IMR-90 (cell line): ENCODE data around the gene SLC7A9. TPM values are rescaled to one million over a fixed set of nuclear protein-coding genes. Genes with fewer than 3 reads are reported as not detected.

ENCODE experiments used
- ATAC-seq: fragments of 200-7000 bp; cut with Tn5 transposase; 2 replicates; pipeline ENCODE4 v1.9.1; 2020; ENCODE audit warnings: low read depth, mild to moderate bottlenecking, moderate library complexity
- BruUV-seq: library from RNA; stranded (reverse); fragments of 400-500 nt; replicated peaks from 2 replicates; lab custom pipeline; 2021; lab: Mats Ljungman, UMichigan
- CTCF ChIA-PET: fragments of 300-600 bp; formaldehyde crosslinking; extraction: SDS; loops from one replicate; lab custom pipeline; 2021; ENCODE audit warnings: antibody characterized with exemption; lab: Yijun Ruan, JAX
- POLR2A ChIA-PET: fragments of 300-600 bp; sonication (Branson Sonifier 250); formaldehyde crosslinking; loops from one replicate; lab custom pipeline; 2022; ENCODE audit warnings: antibody characterized with exemption; ENCODE audit not compliant: unreplicated experiment; lab: Charles Lee
- DNase-seq: peaks from one replicate; pipeline ENCODE4 v3.0.0; 2013
- H2AFZ ChIP-seq: replicated peaks from 2 replicates; pipeline ENCODE3; 2013; ENCODE audit warnings: low read length, mild to moderate bottlenecking; ENCODE audit not compliant: poor library complexity
- H2AK5ac ChIP-seq: 2 replicates; pipeline ENCODE4 v1.6.1; 2013; ENCODE audit warnings: low read depth, low read length, inconsistent platforms
- H2AK9ac ChIP-seq: replicated peaks from 2 replicates; pipeline ENCODE3; 2013; ENCODE audit warnings: mild to moderate bottlenecking, low read depth, low read length, moderate library complexity; ENCODE audit not compliant: poor library complexity
- H2BK120ac ChIP-seq: 2 replicates; pipeline ENCODE4 v1.6.1; 2013; ENCODE audit warnings: low read depth, low read length, inconsistent platforms
- H2BK15ac ChIP-seq: 3 replicates; pipeline ENCODE4 v1.6.1; 2013; ENCODE audit warnings: low read depth, low read length, inconsistent platforms
- H2BK20ac ChIP-seq: 2 replicates; pipeline ENCODE4 v1.6.1; 2013; ENCODE audit warnings: low read depth, mild to moderate bottlenecking, inconsistent platforms, low read length, moderate library complexity
- H2BK5ac ChIP-seq: 2 replicates; pipeline ENCODE4 v1.6.1; 2013; ENCODE audit warnings: mild to moderate bottlenecking, low read depth, low read length, inconsistent platforms; ENCODE audit not compliant: poor library complexity, severe bottlenecking
- H3K14ac ChIP-seq: replicated peaks from 2 replicates; pipeline ENCODE4 v1.6.1; 2013; ENCODE audit warnings: low read depth, low read length, inconsistent platforms
- H3K18ac ChIP-seq: 2 replicates; pipeline ENCODE4 v1.6.1; 2013; ENCODE audit warnings: low read depth, low read length, control low read depth
- H3K23ac ChIP-seq: 2 replicates; pipeline ENCODE4 v1.6.1; 2013; ENCODE audit warnings: low read depth, low read length, inconsistent platforms
- H3K27ac ChIP-seq: 2 replicates; pipeline ENCODE4 v1.5.1; 2013; ENCODE audit warnings: mild to moderate bottlenecking, control low read depth, low read length; ENCODE audit not compliant: insufficient read depth
- H3K27me3 ChIP-seq: 2 replicates; pipeline ENCODE4 v1.6.1; 2013; ENCODE audit warnings: low read length; ENCODE audit not compliant: control insufficient read depth, insufficient read depth
- H3K36me3 ChIP-seq: 2 replicates; pipeline ENCODE4 v1.6.1; 2013; ENCODE audit warnings: low read length, mixed read lengths; ENCODE audit not compliant: control insufficient read depth, insufficient read depth
- H3K4ac ChIP-seq: 2 replicates; pipeline ENCODE4 v1.6.1; 2013; ENCODE audit warnings: low read depth, low read length, inconsistent platforms
- H3K4me1 ChIP-seq: 2 replicates; pipeline ENCODE4 v1.6.1; 2013; ENCODE audit warnings: low read length, mixed read lengths; ENCODE audit not compliant: control insufficient read depth, insufficient read depth
- H3K4me2 ChIP-seq: 2 replicates; pipeline ENCODE4 v1.6.1; 2013; ENCODE audit warnings: low read depth, mild to moderate bottlenecking, control low read depth, low read length, moderate library complexity
- H3K4me3 ChIP-seq: 2 replicates; pipeline ENCODE4 v1.5.1; 2013; ENCODE audit warnings: low read depth, mild to moderate bottlenecking, control low read depth, low read length, moderate library complexity; ENCODE audit not compliant: insufficient read depth
- H3K56ac ChIP-seq: 2 replicates; pipeline ENCODE4 v1.6.1; 2013; ENCODE audit warnings: low read length, inconsistent platforms; ENCODE audit not compliant: insufficient read depth; ENCODE audit errors: extremely low read depth
- H3K79me1 ChIP-seq, 2 experiments: 2 replicates each; pipeline ENCODE4 v1.6.1; 2013; ENCODE audit warnings: low read length in 2 of 2, inconsistent platforms in 1 of 2, low read depth in 1 of 2
- H3K9ac ChIP-seq: 2 replicates; pipeline ENCODE4 v1.6.1; 2013; ENCODE audit warnings: low read depth, low read length, control low read depth
- H3K9me1 ChIP-seq: 2 replicates; pipeline ENCODE4 v1.6.1; 2013; ENCODE audit warnings: low read length, inconsistent platforms; ENCODE audit not compliant: insufficient read depth
- H3K9me3 ChIP-seq: 2 replicates; pipeline ENCODE4 v1.6.1; 2013; ENCODE audit warnings: low read length; ENCODE audit not compliant: control insufficient read depth, insufficient read depth
- H4K20me1 ChIP-seq: 2 replicates; pipeline ENCODE4 v1.6.1; 2013; ENCODE audit warnings: low read length, inconsistent platforms; ENCODE audit not compliant: insufficient read depth
- H4K5ac ChIP-seq: 2 replicates; pipeline ENCODE4 v1.6.1; 2013; ENCODE audit warnings: mild to moderate bottlenecking, low read depth, low read length, control low read depth
- H4K8ac ChIP-seq, 2 experiments: 2 replicates each; pipeline ENCODE4 v1.6.1; 2013; ENCODE audit warnings: low read depth in 2 of 2, low read length in 2 of 2, control low read depth in 1 of 2, inconsistent platforms in 1 of 2
- H4K91ac ChIP-seq: 2 replicates; pipeline ENCODE4 v1.6.1; 2013; ENCODE audit warnings: low read depth, low read length, inconsistent platforms; ENCODE audit not compliant: insufficient read depth
- BHLHE40 ChIP-seq: fragments of 150-350 bp; IDR thresholded peaks from 2 replicates; pipeline ENCODE4 v1.6.1; 2016; ENCODE audit warnings: mild to moderate bottlenecking, low read depth, low read length
- CEBPB ChIP-seq: IDR thresholded peaks from 2 replicates; pipeline ENCODE4 v1.6.1; 2012; ENCODE audit warnings: low read depth, low read length, improper control_type of control experiment
- CHD1 ChIP-seq: IDR thresholded peaks from 2 replicates; pipeline ENCODE4 v1.6.1; 2012; ENCODE audit warnings: low read depth, low read length, improper control_type of control experiment
- CTCF ChIP-seq: conservative IDR thresholded peaks from 2 replicates; pipeline ENCODE4 v1.5.1; 2012; ENCODE audit warnings: mild to moderate bottlenecking, low read depth, low read length, improper control_type of control experiment
- FOS ChIP-seq: fragments of 150-350 bp; IDR thresholded peaks from 2 replicates; pipeline ENCODE4 v1.6.1; 2016; ENCODE audit warnings: low read depth, low read length
- MAFK ChIP-seq: IDR thresholded peaks from 2 replicates; pipeline ENCODE4 v1.6.1; 2012; ENCODE audit warnings: low read depth, low read length, improper control_type of control experiment
- MAZ ChIP-seq: IDR thresholded peaks from 2 replicates; pipeline ENCODE4 v1.6.1; 2012; ENCODE audit warnings: low read depth, mild to moderate bottlenecking, low read length, improper control_type of control experiment, moderate library complexity, borderline replicate concordance
- MXI1 ChIP-seq: IDR thresholded peaks from 2 replicates; pipeline ENCODE4 v1.6.1; 2012; ENCODE audit warnings: low read depth, mild to moderate bottlenecking, low read length, moderate library complexity, borderline replicate concordance
- NFE2L2 ChIP-seq: fragments of 150-350 bp; IDR thresholded peaks from 2 replicates; pipeline ENCODE4 v1.6.1; 2016; ENCODE audit warnings: low read depth, mild to moderate bottlenecking, low read length
- POLR2A ChIP-seq: IDR thresholded peaks from 2 replicates; pipeline ENCODE4 v1.6.1; 2012; ENCODE audit warnings: mild to moderate bottlenecking, low read depth, low read length
- RAD21 ChIP-seq: IDR thresholded peaks from 2 replicates; pipeline ENCODE4 v1.6.1; 2012; ENCODE audit warnings: low read length, improper control_type of control experiment
- RCOR1 ChIP-seq: IDR thresholded peaks from 2 replicates; pipeline ENCODE4 v1.6.1; 2012; ENCODE audit warnings: mild to moderate bottlenecking, low read length, improper control_type of control experiment; ENCODE audit not compliant: insufficient replicate concordance
- RFX5 ChIP-seq: IDR thresholded peaks from 2 replicates; pipeline ENCODE4 v1.8.0; 2012; ENCODE audit warnings: low read depth, mild to moderate bottlenecking, low read length, moderate library complexity
- SMC3 ChIP-seq: fragments of 150-350 bp; IDR thresholded peaks from 2 replicates; pipeline ENCODE4 v1.6.1; 2016; ENCODE audit warnings: low read depth, mild to moderate bottlenecking, antibody characterized with exemption, low read length, moderate library complexity
- WGBS, 2 experiments: methylation state at CpG; one replicate each; pipeline versions ENCODE4 v1.1.5 to v1.1.7; 2013; ENCODE audit warnings: missing lambda C conversion rate in 2 of 2; ENCODE audit not compliant: insufficient read length in 1 of 2; ENCODE audit errors: extremely low coverage in 2 of 2; 5-methylcytosine and 5-hydroxymethylcytosine counted together
- dilution Hi-C: fragments of 300-500 bp; cut with HindIII; formaldehyde crosslinking; loops from one replicate; pipeline ENCODE4 v1.14.3; 2018; ENCODE audit warnings: low sequenced_read_pairs; ENCODE audit not compliant: unreplicated experiment
- in situ Hi-C: fragments of 300-500 bp; cut with MboI; formaldehyde crosslinking; loops from 3 replicates; pipeline ENCODE4 v1.14.3; 2019; ENCODE audit warnings: low sequenced_read_pairs, inconsistent platforms, mixed read lengths
- intact Hi-C: fragments of 100-400 bp; cut with micrococcal nuclease; formaldehyde crosslinking; loops from 2 replicates; pipeline ENCODE4 v1.10.0; 2022
- polyA plus RNA-seq, 3 experiments: library from polyadenylated mRNA; depleted of rRNA; stranded (reverse); fragments of >200 nt; gene quantifications; 2 replicates each; pipeline ENCODE4 v1.2.3, GENCODE V29; 2012; ENCODE audit warnings: low replicate concordance in 1 of 3
- total RNA-seq: library from RNA; depleted of rRNA; stranded (reverse); fragments of >200 nt; gene quantifications from 2 replicates; pipeline ENCODE4 v1.2.3, GENCODE V29; 2012
- TF ChIP-seq, protein P1 (sequence below): fragments of 150-350 bp; IDR thresholded peaks from 2 replicates; pipeline ENCODE4 v1.6.1; 2017; ENCODE audit warnings: mild to moderate bottlenecking, antibody characterized with exemption, low read length, low read depth
- TF ChIP-seq, protein P2 (sequence below): fragments of 150-350 bp; IDR thresholded peaks from 2 replicates; pipeline ENCODE4 v1.6.1; 2016; ENCODE audit warnings: low read depth, mild to moderate bottlenecking, low read length, moderate library complexity, borderline replicate concordance

The SLC7A9 gene
- total and polyA plus RNA-seq, 2 of the 4 experiments (the other 2 are of a cell fraction): not detected

GRCh38 chr19:32789429-32789828, 80.1 kb downstream of the SLC7A9 start:
- 80% methylated on average over 3 of the region's 10 CpGs; no CpG with 5 or more reads in 1 of the 2 experiments for WGBS, 2 experiments
- Histone ChIP-seq H3K27ac (no peak overlapping the region), H4K5ac (no peak overlapping the region), H2BK120ac (no peak overlapping the region), H4K20me1 (no peaks in the 10 kb centered on the region), H4K8ac (no peak overlapping the region), H4K91ac (no peak overlapping the region), H3K9ac (no peak overlapping the region), H2AK9ac (no peak overlapping the region), H3K27me3 (no peaks in the 10 kb centered on the region; the same call in 1 of the 2 replicates), H3K4ac (no peak overlapping the region), H3K4me1 (no peaks in the 10 kb centered on the region), H3K4me2 (no peak overlapping the region), H3K79me1 (no peaks in the 10 kb centered on the region), H2AK5ac (no peak overlapping the region), H2BK5ac (no peak overlapping the region), H3K9me1 (no peaks in the 10 kb centered on the region), H2BK15ac (no peak overlapping the region), H3K14ac (no peak overlapping the region), H3K23ac (no peak overlapping the region), H3K36me3 (no peaks in the 10 kb centered on the region), H2BK20ac (no peak overlapping the region), H3K9me3 (no peaks in the 10 kb centered on the region), H3K18ac (no peak overlapping the region), H2AFZ (no peak overlapping the region), H3K4me3 (no peak overlapping the region), H3K56ac (no peak overlapping the region)
- no TSS peak for BruUV-seq
- POLR2A ChIA-PET: no interaction called here
- TF ChIP-seq NFE2L2 (no peak), SMC3 (no peak), CEBPB (no peak), FOS (no peak), RCOR1 (no peak), RFX5 (no peak), MAZ (no peak), CHD1 (no peak), MAFK (no peak), MXI1 (no peak), BHLHE40 (no peak), CTCF (no peak), POLR2A (no peak), RAD21 (no peak)
- TF ChIP-seq, protein P1, sequence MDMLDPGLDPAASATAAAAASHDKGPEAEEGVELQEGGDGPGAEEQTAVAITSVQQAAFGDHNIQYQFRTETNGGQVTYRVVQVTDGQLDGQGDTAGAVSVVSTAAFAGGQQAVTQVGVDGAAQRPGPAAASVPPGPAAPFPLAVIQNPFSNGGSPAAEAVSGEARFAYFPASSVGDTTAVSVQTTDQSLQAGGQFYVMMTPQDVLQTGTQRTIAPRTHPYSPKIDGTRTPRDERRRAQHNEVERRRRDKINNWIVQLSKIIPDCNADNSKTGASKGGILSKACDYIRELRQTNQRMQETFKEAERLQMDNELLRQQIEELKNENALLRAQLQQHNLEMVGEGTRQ: no peak
- TF ChIP-seq, protein P2, sequence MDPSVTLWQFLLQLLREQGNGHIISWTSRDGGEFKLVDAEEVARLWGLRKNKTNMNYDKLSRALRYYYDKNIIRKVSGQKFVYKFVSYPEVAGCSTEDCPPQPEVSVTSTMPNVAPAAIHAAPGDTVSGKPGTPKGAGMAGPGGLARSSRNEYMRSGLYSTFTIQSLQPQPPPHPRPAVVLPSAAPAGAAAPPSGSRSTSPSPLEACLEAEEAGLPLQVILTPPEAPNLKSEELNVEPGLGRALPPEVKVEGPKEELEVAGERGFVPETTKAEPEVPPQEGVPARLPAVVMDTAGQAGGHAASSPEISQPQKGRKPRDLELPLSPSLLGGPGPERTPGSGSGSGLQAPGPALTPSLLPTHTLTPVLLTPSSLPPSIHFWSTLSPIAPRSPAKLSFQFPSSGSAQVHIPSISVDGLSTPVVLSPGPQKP: no peak
- ATAC-seq (no peak), DNase-seq (no peak)
- intact Hi-C loops (no loop called here), dilution Hi-C loops (no loop called here), in situ Hi-C loops (no loop called here)
- CTCF ChIA-PET: no interaction called here
